T follicular helper cell (primary cell): Measurements from ENCODE around the gene SRSF12.
"Not testable (repeated sequence)": the region's sequence is repeated elsewhere in the genome, so short reads cannot be mapped to it uniquely, and the experiment has no call there.

Experiments
- DNase-seq: peaks from one replicate; pipeline ENCODE4 v3.0.0-alpha.2; 2020; ENCODE audit warnings: low read depth

SRSF12 gene

GRCh38 chr6:89073014-89073620 is 44.8 kb downstream of the SRSF12 start:
- no peak for DNase-seq

GRCh38 chr6:89071036-89071435 is 46.8 kb downstream of the SRSF12 start:
- DNase-seq, result no peak

GRCh38 chr6:89069536-89070163 is 48.2 kb downstream of the SRSF12 start:
- no peak for DNase-seq

DNA sequence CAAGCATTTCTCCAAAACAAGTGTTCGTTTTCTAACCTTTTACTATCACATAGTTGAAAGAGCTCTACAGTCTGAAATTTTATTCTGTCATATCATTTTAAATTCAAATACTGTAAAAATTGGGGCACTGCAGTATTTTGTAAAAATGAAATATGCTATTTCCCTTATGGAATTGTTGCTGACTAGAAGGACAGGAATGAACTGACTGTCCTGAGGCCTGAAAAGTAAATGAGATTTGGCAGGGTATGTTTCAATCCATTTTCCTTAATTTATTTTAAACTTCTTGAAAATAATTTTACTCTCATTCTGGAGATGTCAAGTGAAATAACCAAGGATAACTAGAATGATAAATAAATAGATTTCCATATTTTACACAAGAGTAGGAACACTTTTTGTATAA is 49.2 kb downstream of the SRSF12 start:
- DNase-seq, result no peak

DNA sequence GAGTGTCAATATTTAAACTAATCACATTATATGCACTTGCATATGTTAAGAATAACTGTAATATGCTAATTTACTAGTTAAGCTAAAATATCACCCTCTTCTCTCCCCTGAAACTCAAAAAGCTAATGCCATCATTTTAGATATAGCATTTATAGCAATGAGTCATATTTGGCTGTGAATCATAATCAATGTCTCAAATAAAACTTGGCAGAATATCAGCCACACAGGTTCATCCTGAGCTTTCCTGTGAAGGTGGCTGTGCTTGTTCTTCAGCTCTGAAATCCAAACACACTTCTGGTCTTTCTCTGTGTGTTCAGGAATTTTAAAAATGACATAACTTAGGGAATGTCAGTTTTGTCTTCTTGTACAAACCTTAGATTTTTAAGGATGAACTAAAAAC is 50.1 kb downstream of the SRSF12 start:
- no peak for DNase-seq

- DNase-seq, result no peak
Measured at GRCh38 chr6:89066940-89067646, 50.8 kb downstream of the SRSF12 start.

DNA sequence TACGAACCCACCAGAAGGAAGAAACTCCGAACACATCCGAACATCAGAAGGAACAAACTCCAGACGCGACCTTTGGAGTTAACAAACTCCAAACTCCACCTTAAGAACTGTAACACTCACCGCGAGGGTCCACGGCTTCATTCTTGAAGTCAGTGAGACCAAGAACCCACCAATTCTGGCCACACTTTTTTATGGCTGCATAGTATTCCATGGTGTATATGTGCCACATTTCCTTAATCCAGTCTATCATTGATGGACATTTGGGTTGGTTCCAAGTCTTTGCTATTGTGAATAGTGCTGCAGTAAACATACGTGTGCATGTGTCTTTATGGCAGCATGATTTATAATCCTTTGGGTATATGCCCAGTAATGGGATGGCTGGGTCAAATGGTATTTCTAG is 51.8 kb downstream of the SRSF12 start:
- not testable (repeated sequence) for DNase-seq

DNA sequence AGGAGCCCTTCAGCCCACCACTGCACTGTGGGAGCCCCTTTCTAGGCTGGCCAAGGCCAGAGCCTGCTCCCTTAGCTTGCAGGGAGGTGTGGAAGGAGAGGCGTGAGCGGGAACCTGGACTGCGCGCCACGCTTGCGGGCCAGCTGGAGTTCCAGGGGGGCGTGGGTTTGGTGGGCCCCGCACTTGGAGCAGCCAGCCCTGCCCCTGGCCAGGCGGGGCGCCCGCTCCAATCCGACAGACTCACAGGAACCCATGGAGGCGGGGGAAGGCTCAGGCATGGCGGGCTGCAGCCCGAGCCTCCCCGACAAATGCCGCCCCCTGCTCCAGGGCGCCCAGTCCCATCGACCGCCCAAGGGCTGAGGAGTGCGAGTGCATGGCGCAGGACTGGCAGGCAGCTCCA is 52.9 kb downstream of the SRSF12 start:
- not testable (repeated sequence) for DNase-seq

DNA sequence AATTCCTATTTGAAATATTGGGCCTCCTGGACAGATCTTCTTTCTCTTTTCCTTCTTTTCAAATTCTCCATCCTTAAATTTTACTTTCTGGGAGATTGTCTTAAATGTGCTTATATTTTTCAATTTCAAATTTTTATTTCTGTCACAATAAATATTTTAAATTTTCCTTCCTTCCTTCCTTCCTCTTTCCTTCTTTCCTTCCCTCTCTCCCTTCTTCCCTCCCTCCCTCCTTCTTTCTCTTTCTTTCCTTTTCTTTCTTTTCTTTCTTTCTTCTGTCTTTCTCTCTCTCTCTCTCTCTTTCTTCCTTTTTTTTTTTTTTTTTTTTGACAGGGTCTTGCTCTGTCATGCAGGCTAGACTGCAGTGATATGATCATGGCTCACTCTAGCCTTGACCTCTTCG is 54.0 kb downstream of the SRSF12 start:
- no peak for DNase-seq

GRCh38 chr6:89059227-89059626 is 58.6 kb downstream of the SRSF12 start:
- no peak for DNase-seq

DNA sequence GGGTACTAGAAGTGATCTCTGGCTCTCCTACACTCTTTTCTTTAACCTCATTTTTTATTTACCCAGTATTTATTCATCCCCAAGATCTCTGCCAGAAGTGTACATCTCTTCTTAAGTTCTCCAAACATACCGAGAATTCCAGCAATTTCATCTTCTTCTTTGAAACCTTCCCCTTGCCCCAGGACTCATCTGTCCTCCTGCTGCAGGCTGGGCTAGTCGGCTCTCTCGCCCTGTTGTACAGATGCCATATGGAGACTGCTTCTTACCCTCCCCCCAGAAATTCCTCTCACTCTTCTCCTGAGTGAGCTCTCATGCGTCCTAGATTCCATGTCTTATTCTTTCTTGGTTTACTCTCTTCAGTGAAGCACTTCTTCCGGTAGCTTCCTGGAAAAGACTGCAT is 59.2 kb downstream of the SRSF12 start:
- no peak for DNase-seq

- DNase-seq, result no peak
Measured at GRCh38 chr6:89057759-89058158, 60.1 kb downstream of the SRSF12 start.

DNA sequence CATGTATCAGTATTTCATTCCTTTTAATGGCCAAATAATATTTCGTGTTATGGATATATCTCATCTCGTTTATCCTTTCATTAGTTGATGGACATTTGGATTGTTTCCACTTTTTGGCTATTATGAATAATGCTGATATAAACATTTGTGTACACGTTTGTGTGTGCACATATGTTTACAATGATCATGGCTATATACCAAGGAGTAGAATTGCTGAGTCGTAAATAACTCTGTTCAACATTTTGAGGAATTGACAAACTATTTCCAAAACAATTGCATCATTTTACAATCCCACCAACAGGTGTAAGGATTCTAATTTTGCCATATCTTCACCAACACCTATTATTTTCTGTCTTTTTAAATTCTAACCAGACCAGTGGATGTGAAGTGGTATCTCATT is 63.7 kb downstream of the SRSF12 start:
- DNase-seq, result no peak

DNA sequence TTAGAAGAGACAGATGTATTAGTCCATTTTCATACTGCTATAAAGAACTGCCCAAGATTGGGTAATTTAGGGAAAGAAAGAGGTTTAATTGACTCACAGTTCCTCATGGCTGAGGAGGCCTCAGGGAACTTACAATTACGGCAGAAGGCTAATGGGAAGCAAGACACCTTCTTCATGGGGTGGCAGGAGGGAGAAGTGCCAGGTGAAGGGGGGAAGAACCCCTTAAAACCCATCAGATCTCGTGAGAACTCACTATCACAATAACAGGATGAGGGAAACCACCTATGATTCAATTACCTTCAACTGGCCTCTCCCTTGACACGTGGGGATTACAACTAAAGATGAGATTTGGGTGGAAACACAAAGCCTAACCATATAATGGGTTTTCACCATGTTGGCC is 66.2 kb downstream of the SRSF12 start:
- no peak for DNase-seq

DNA sequence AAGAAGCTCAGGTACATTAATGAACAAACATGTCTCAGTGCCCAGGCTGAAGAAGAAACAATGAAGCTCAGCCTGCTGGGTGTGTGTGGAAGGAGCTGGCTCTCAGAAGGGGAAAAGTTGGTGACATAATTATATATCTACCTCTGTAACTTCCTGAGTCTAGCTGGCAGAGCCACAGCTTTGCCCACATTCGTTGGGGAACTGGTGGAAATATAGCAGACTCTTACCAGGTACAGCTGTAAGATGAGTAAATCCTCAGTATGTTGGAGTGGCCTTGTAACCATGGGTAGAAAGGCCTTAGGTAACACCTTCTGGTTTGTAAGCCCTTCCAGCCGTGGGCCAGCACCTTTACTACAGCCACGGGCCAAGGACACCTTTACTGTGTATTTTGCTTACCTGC is 67.2 kb downstream of the SRSF12 start:
- DNase-seq, result no peak

DNA sequence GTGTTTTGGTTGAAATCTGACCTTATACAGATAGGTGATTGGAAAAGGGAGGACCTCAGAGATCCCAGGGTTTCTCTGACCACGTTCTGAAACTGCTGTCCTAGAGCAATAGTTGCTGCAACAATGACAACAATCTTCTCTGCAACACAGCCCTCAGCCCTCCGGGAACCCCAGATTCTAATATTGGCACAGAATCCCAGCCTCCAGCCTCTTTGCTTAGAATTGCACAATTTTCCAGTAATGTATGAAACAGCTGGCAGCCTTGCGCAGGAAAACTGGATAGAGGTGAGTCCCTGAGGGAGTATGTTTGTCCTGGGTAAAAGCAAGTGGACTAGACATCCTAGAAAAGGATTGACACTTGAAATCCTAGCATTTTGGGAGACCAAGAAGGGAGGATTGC is 67.7 kb downstream of the SRSF12 start:
- no peak for DNase-seq

- no peak for DNase-seq
Measured at GRCh38 chr6:89048985-89049384, 68.9 kb downstream of the SRSF12 start.

DNA sequence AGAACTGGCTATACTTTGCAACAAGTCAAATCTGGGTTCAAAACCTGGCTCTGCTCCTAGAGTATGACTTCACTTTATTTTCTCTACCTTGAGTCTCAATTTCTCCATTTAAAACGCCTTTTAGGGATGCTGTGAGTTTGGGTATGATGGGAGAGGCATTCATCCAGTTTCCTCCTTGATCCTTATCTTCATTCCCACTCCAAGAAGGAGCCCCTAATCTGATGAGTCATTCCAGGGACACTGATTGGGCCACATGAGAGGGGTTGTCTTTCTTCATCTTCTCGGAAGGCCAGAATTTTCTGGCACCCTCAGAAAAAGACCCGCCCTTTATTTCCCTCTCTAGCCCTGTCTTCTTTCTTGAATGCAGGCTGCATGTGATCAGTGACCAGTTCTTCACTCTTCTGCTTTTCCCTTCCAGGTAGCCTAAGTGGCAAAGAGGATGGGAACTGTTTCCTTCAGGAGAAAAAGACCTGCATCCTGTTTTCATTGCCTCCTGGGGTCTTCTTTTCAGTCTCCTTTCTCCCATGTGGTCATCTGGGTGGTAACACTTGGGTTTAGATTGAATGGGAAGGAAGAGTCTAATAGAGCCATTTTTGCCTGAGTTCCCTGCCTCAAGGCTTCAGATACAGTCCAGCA is 69.5 kb downstream of the SRSF12 start:
- DNase-seq, result no peak

GRCh38 chr6:89047473-89047872 is 70.4 kb downstream of the SRSF12 start:
- DNase-seq, result no peak
